ENCODE measurements around the gene EFNA5.
"Not testable (repeated sequence)": the region's sequence is repeated elsewhere in the genome, so short reads cannot be mapped to it uniquely, and the experiment has no call there.

The EFNA5 gene

GRCh38 chr5:107515521-107516080, 155.1 kb downstream of the EFNA5 start:
- intact Hi-C loops (cut with DNase I), result no loop called here
- DNase-seq, result no peak

- peak in 19 of 42 donors; percentile 7 to 70 (median 32) for DNase-seq
- intact Hi-C loops (cut with DNase I), result no loop called here
Observed at GRCh38 chr5:107514305-107514704, 156.4 kb downstream of the EFNA5 start.

- DNase-seq, result no peak
- intact Hi-C loops (cut with DNase I), result no loop called here
Observed at GRCh38 chr5:107513337-107514085, 157.2 kb downstream of the EFNA5 start.

- intact Hi-C loops (cut with DNase I), result no loop called here
- DNase-seq, result no peak
Observed at GRCh38 chr5:107512029-107512428, 158.7 kb downstream of the EFNA5 start.

GRCh38 chr5:107510125-107510524, 160.6 kb downstream of the EFNA5 start:
- no peak for DNase-seq
- intact Hi-C loops (cut with DNase I), result no loop called here

- intact Hi-C loops (cut with DNase I), result no loop called here
Observed at GRCh38 chr5:107508097-107508496, 162.6 kb downstream of the EFNA5 start.

GRCh38 chr5:107505763-107506534, 164.8 kb downstream of the EFNA5 start:
- intact Hi-C loops (cut with DNase I), result no loop called here
- DNase-seq, result no peak

More at GRCh38 chr5:107508097-107508496, 162.6 kb downstream of the EFNA5 start:
- no peak for DNase-seq

GRCh38 chr5:107504424-107504823, 166.3 kb downstream of the EFNA5 start:
- no peak for DNase-seq
- intact Hi-C loops (cut with DNase I), result no loop called here

- intact Hi-C loops (cut with DNase I), result no loop called here
- DNase-seq, result no peak
Observed at GRCh38 chr5:107502676-107503060, 168.1 kb downstream of the EFNA5 start.

- intact Hi-C loops (cut with DNase I), result no loop called here
- DNase-seq, result no peak
Observed at GRCh38 chr5:107501965-107502675, 168.6 kb downstream of the EFNA5 start.

- DNase-seq, result peak in 2 of 42 donors; percentile 12 to 35
- intact Hi-C loops (cut with DNase I), result no loop called here
Observed at GRCh38 chr5:107500840-107501239, 169.9 kb downstream of the EFNA5 start.

GRCh38 chr5:107500347-107500746, 170.4 kb downstream of the EFNA5 start:
- intact Hi-C loops (cut with DNase I), result no loop called here

GRCh38 chr5:107499776-107500175, 171.0 kb downstream of the EFNA5 start:
- intact Hi-C loops (cut with DNase I), result no loop called here
- DNase-seq, result no peak

More at GRCh38 chr5:107500347-107500746, 170.4 kb downstream of the EFNA5 start:
- DNase-seq, result no peak

- intact Hi-C loops (cut with DNase I), result no loop called here
- DNase-seq, result no peak
Observed at GRCh38 chr5:107499237-107499636, 171.5 kb downstream of the EFNA5 start.

- DNase-seq, result no peak
Observed at GRCh38 chr5:107496466-107496865, 174.3 kb downstream of the EFNA5 start.

GRCh38 chr5:107494129-107494528, 176.6 kb downstream of the EFNA5 start:
- intact Hi-C loops (cut with DNase I); DNase-seq: not testable (repeated sequence)

More at GRCh38 chr5:107496466-107496865, 174.3 kb downstream of the EFNA5 start:
- intact Hi-C loops (cut with DNase I), result no loop called here

GRCh38 chr5:107487056-107487542, 183.6 kb downstream of the EFNA5 start:
- intact Hi-C loops (cut with DNase I), result no loop called here
- no peak for DNase-seq

GRCh38 chr5:107486489-107486888, 184.2 kb downstream of the EFNA5 start:
- no peak for DNase-seq
- intact Hi-C loops (cut with DNase I), result no loop called here

- intact Hi-C loops (cut with DNase I), result no loop called here
- no peak for DNase-seq
Observed at GRCh38 chr5:107485184-107485583, 185.6 kb downstream of the EFNA5 start.

All from head of caudate nucleus (tissue), 42 donors.